OCI-LY3 (cell line): ENCODE results near the gene PRDM5.

Experiments used
- CTCF ChIP-seq: fragments of 200-600, 300-600 bp; sonication (generic); IDR thresholded peaks from 2 replicates; pipeline ENCODE4 v1.5.1; 2014; ENCODE audit warnings: antibody characterized with exemption, low read length, low read depth
- EZH2phosphoT487 ChIP-seq: fragments of 200-600 bp; shearing (Covaris generic); IDR thresholded peaks from 2 replicates; pipeline ENCODE4 v1.6.1; 2018; ENCODE audit warnings: antibody characterized with exemption, mixed run types, low read depth

- TF ChIP-seq CTCF (peak; percentile 90), EZH2phosphoT487 (no peak)
These were observed 78.5 kb downstream of the PRDM5 start for GRCh38 chr4:120843849-120844527.
